Left lung (tissue), 10 donors: ENCODE results near the gene HOXC9. TPM values are rescaled to one million over a fixed set of nuclear protein-coding genes. Genes with fewer than 3 reads are reported as not detected.

Source experiments
- ATAC-seq: fragments of 200-7000 bp; cut with Tn5 transposase; one replicate; pipeline ENCODE4 v1.9.1; 2020; ENCODE audit warnings: moderate library complexity
- DNase-seq, 4 donors: peaks; one replicate each; pipeline ENCODE4 v3.0.0-alpha.2; 2013 to 2020
- H3K27ac ChIP-seq, 2 donors: fragments of 200-600 bp; sonication (generic) in 1 of 2; one replicate each; pipeline versions ENCODE4 v1.5.0 to v1.8.0; 2020 to 2021
- H3K27me3 ChIP-seq, 2 donors: fragments of 200-600 bp; sonication (generic) in 1 of 2; one replicate each; pipeline versions ENCODE4 v1.5.0 to v1.8.0; 2020 to 2021
- H3K36me3 ChIP-seq, 2 donors: fragments of 200-600 bp; sonication (generic) in 1 of 2; one replicate each; pipeline versions ENCODE4 v1.5.0 to v1.8.0; 2020 to 2021
- H3K4me1 ChIP-seq, 2 donors: fragments of 200-600 bp; one replicate each; pipeline ENCODE4 v1.8.0; 2021
- H3K4me3 ChIP-seq, 2 donors: fragments of 200-600 bp; sonication (generic) in 1 of 2; one replicate each; pipeline versions ENCODE4 v1.5.0 to v1.8.0; 2020 to 2021; ENCODE audit warnings: mild to moderate bottlenecking in 1 of 2
- H3K9me3 ChIP-seq, 2 donors: fragments of 200-600 bp; sonication (generic) in 1 of 2; one replicate each; pipeline versions ENCODE4 v1.5.0 to v1.8.0; 2020 to 2021
- intact Hi-C, 2 donors: fragments of 100-400 bp; cut with DNase I; formaldehyde crosslinking; loops; one replicate each; pipeline versions ENCODE4 v1.11.2 to v1.14.2; 2022
- polyA plus RNA-seq, 6 donors: library from polyadenylated mRNA; unstranded; fragments of 120-200 nt; gene quantifications; one replicate each; pipeline ENCODE4 v1.2.1, GENCODE V29; 2013; ENCODE audit not compliant: insufficient read length in 6 of 6
- total RNA-seq, 2 donors: library from RNA; stranded (reverse); fragmentation: NEBNext Ultra II Directional; extraction: Animal tissue kit (Norgen Biotek cat#: 25700); gene quantifications; one replicate each; pipeline ENCODE4 v1.2.1, GENCODE V29; 2021
- TF ChIP-seq, protein P1 (sequence below), 2 donors: fragments of 200-600 bp; sonication (generic) in 1 of 2; IDR thresholded peaks; one replicate each; pipeline versions ENCODE4 v1.5.0 to v1.8.0; 2021; ENCODE audit warnings: antibody characterized with exemption in 2 of 2
- donor health status: DM: no; HTN: yes; CAD: no.
- donor health status: DM: no; HTN: no; CAD: no.

HOXC9 gene
- total and polyA plus RNA-seq, 8 donors: 0.30 to 0.91 (median 0.58) TPM; not detected in 1

DNA sequence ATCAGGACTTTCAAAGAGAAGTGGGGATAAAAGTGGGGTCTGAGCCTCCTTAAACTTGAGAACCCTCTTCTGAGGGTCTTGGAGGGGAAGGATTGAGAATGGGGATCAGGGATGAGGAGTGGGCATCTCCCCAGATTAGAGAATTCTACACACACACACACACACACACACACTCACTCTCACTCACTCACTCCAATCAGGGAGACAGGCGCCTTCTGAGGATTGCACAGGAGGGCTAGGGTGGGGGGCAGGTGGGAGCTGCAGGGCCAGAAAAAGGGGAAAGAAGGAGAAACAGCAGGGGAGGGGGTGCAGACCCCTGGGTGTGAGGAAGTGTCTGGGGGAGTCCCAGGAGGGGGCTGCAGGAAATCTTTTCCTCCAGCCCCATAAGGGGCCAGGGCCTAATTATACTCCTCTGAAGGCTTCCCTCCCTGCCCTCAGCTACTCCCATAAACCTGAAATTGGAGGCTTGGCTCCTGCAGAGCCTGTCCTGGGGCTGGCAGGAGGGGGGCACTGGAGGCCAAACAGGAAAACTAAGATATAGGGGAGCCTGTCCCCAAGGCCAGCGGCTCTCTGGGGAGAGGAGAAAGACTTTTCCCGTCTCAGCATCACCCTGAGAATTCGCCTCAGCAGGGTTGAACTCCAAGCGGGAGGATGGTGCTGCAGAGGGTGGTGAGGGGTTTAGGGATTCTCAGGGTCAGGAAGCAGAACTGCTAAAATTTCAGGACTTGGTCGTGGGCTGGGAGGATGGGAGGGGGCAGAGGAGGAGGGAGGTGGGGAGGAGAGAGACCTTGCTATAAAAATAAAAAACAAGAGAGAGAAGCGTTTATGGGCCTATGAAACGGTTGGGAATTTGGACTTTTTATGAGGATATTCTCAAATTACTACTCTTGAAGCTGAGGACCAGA, 1.6 kb downstream of the HOXC9 start:
- TF ChIP-seq, protein P1, sequence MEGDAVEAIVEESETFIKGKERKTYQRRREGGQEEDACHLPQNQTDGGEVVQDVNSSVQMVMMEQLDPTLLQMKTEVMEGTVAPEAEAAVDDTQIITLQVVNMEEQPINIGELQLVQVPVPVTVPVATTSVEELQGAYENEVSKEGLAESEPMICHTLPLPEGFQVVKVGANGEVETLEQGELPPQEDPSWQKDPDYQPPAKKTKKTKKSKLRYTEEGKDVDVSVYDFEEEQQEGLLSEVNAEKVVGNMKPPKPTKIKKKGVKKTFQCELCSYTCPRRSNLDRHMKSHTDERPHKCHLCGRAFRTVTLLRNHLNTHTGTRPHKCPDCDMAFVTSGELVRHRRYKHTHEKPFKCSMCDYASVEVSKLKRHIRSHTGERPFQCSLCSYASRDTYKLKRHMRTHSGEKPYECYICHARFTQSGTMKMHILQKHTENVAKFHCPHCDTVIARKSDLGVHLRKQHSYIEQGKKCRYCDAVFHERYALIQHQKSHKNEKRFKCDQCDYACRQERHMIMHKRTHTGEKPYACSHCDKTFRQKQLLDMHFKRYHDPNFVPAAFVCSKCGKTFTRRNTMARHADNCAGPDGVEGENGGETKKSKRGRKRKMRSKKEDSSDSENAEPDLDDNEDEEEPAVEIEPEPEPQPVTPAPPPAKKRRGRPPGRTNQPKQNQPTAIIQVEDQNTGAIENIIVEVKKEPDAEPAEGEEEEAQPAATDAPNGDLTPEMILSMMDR (IDR thresholded peaks at IDR 0.05): no peak
- DNase-seq: no peak
- H3K36me3 ChIP-seq: no peaks in the 10 kb centered on the region
- peaks cover 98 to 100% of the 10 kb centered on the region in 2 donors for H3K27me3 ChIP-seq
- intact Hi-C loops: loop anchor here in 1 of 2 donors (10.0 kb wide), 1 partner anchor 193 kb away; no protein-coding TSS in a partner anchor
- peaks cover 11 to 18% of the 10 kb centered on the region in 2 donors for H3K4me1 ChIP-seq
- H3K4me3 ChIP-seq: no peak overlapping the region
- ATAC-seq: no peak
- H3K9me3 ChIP-seq: no peaks in the 10 kb centered on the region
- H3K27ac ChIP-seq: no peak overlapping the region

DNA sequence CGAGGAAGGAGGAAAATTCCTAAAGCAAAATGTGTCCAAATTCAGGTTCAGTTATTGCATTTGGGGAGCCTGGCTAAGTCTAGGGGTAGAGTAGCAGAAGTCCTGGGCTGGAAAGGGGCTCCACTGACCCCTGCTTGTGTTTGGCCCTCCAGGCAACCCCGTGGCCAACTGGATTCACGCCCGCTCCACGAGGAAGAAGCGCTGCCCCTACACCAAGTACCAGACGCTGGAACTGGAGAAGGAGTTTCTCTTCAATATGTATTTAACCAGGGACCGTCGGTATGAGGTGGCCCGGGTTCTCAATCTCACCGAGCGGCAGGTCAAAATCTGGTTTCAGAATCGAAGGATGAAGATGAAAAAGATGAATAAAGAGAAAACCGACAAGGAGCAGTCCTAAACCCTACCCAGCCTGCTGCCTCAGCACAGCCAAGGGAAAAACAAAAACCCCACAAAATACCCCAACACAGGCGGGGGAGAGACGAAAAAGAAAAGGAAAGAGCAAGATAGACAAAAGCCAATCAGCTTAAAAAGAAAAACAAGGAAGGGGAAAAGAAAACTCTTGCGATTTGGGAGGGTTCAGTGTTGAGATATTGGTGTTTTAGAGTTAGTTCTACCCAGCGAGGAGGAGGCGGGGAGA, 2.4 kb downstream of the HOXC9 start:
- ATAC-seq (no peak), DNase-seq (no peak)
- TF ChIP-seq, protein P1 (IDR thresholded peaks at IDR 0.05): no peak
- H3K27me3 ChIP-seq: peaks cover 98 to 100% of the 10 kb centered on the region in 2 donors
- no peaks in the 10 kb centered on the region for H3K9me3 ChIP-seq
- no peak overlapping the region for H3K27ac ChIP-seq
- no peak overlapping the region for H3K4me3 ChIP-seq
- intact Hi-C loops: loop anchor here in 1 of 2 donors (10.0 kb wide), 1 partner anchor 192 kb away; no protein-coding TSS in a partner anchor
- H3K36me3 ChIP-seq: no peaks in the 10 kb centered on the region
- peaks cover 11 to 23% of the 10 kb centered on the region in 2 donors for H3K4me1 ChIP-seq

DNA sequence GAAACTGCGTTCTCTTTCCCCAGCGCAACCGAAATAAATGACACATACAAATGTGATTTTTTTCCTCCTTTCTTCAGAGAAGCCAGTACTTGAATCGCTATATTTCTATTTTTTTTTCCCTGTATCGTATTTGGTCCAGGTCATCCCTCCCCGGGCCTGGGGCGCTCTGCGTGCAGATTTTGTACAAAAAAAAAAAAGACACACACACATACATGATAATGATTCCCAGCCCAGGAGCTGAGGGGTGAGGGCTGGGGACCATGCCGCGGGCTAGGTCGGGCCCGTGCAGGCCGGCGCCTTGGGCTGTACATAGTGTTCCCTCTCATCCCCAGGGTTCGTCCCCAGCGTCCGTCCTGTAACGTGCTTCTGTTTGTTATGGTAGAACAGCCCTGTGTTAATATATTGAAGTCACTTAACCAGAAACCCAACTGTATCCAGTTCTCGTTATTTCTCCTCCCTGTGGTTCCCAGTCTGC, 3.0 kb downstream of the HOXC9 start:
- Histone ChIP-seq H3K4me1 (peaks cover 11 to 23% of the 10 kb centered on the region in 2 donors), H3K27ac (no peak overlapping the region), H3K27me3 (peaks cover 98 to 100% of the 10 kb centered on the region in 2 donors), H3K4me3 (no peak overlapping the region), H3K9me3 (no peaks in the 10 kb centered on the region), H3K36me3 (no peaks in the 10 kb centered on the region)
- intact Hi-C loops: loop anchor here in 1 of 2 donors (10.0 kb wide), 1 partner anchor 192 kb away; no protein-coding TSS in a partner anchor
- ATAC-seq (no peak), DNase-seq (no peak)
- TF ChIP-seq, protein P1 (IDR thresholded peaks at IDR 0.05): no peak

DNA sequence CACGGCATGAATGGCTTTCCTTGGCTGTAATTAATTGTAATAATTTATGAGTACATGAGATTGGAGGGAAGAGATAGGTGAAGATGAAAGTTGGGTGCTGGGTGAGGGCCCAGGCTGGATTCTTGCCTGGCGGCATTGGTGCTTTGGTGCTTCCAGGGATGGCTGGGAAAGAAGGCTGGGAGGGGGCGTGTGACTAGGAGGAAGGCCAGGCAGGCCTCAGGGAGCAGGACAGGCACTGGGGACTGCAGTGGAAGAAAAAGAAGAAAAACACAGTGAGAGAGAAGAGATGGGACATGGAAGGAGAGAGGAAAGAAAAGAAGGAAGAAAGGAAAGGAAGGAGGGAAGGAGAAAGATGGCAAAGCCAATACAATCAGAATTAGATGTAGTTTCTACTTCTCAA, 3.7 kb downstream of the HOXC9 start:
- Histone ChIP-seq H3K4me3 (no peak overlapping the region), H3K27me3 (peaks cover 97 to 100% of the 10 kb centered on the region in 2 donors), H3K27ac (no peak overlapping the region), H3K36me3 (no peaks in the 10 kb centered on the region), H3K9me3 (no peaks in the 10 kb centered on the region), H3K4me1 (peaks cover 11 to 23% of the 10 kb centered on the region in 2 donors)
- DNase-seq (no peak), ATAC-seq (no peak)
- TF ChIP-seq, protein P1 (IDR thresholded peaks at IDR 0.05): no peak
- intact Hi-C loops: loop anchor here in 1 of 2 donors (10.0 kb wide), 1 partner anchor 191 kb away; no protein-coding TSS in a partner anchor
